Stimulated activated CD4-positive, alpha-beta T cell treated with anti-CD3 and anti-CD28 coated beads, Interleukin-1b, Interleukin-23, amount 100 ng/mL, for 24 hours (primary cell): Measurements from ENCODE around the gene GPBP1L1.

Source experiments
- DNase-seq, 4 experiments: peaks; one replicate each; pipeline ENCODE4 v3.0.0-alpha.2; 2020; ENCODE audit warnings: low read depth in 4 of 4, low spot score in 1 of 4

Gene GPBP1L1

GRCh38 chr1:45643321-45643720 lies 43.0 kb downstream of the GPBP1L1 start:
- no peak for DNase-seq

GRCh38 chr1:45640293-45640692 lies 46.0 kb downstream of the GPBP1L1 start:
- DNase-seq, result no peak

DNA sequence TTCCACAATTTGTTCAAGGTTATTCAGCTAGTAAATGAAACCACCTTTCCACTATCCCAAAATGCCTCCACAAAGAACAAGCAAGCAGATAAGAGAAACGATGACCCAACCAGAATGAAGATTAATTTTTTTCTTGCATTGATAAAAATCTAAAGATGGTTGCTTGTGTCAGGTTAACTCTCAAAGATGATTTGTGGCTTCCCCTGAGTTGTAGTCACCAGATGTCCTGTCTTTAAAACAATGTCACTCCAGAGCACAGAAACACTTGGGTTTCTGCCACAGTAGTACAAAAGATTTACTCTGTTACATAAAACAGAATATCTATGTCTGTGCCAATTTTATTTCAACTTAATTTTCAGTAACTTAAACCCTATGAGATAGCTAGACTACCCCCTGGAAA lies 51.1 kb downstream of the GPBP1L1 start:
- no peak for DNase-seq

DNA sequence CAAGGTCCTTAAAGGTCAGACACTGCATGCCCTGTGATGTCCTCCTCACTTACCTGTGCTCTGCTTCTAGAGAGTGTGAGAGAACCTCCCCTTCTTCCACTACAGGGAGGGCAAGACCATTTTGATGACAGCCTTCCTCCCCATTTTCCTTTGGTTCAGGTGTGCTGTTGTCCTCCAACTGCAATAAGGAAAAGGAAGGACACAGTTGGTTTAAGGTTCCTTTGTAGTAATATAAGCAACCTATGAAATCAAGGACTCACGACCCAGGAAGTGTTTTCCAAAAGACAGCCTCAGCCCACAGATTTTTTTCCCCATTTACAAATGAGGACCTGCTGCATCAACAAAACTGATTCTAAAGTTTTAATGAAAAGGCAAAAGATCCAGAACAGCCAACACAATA lies 55.9 kb downstream of the GPBP1L1 start:
- DNase-seq, result no peak

DNA sequence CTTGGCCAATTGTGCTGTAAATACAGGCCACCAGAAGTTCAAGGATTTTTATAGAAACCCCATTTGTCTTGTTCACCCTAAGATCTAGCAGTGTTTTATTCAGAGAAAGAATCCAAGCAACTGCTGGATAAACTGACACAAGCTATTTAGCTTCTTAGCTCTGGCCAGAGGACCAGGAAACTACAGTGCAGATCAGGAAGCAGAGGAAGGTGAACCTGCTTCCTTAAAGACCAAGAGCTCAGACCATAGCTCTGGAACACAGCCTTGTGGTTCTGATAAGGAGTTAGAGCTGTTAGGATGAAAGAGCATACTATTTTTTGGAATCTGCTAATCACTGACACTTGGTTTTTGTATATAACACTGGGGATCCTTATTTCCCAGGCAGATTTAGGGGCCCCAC lies 57.3 kb downstream of the GPBP1L1 start:
- no peak for DNase-seq

GRCh38 chr1:45623972-45624371 lies 62.4 kb downstream of the GPBP1L1 start, which contains the start of gene CCDC17:
Gene CCDC17 (minus strand): TSS chr1:45624054. CDS start chr1:45623909, 145 bp downstream.
- no peak for DNase-seq

DNA sequence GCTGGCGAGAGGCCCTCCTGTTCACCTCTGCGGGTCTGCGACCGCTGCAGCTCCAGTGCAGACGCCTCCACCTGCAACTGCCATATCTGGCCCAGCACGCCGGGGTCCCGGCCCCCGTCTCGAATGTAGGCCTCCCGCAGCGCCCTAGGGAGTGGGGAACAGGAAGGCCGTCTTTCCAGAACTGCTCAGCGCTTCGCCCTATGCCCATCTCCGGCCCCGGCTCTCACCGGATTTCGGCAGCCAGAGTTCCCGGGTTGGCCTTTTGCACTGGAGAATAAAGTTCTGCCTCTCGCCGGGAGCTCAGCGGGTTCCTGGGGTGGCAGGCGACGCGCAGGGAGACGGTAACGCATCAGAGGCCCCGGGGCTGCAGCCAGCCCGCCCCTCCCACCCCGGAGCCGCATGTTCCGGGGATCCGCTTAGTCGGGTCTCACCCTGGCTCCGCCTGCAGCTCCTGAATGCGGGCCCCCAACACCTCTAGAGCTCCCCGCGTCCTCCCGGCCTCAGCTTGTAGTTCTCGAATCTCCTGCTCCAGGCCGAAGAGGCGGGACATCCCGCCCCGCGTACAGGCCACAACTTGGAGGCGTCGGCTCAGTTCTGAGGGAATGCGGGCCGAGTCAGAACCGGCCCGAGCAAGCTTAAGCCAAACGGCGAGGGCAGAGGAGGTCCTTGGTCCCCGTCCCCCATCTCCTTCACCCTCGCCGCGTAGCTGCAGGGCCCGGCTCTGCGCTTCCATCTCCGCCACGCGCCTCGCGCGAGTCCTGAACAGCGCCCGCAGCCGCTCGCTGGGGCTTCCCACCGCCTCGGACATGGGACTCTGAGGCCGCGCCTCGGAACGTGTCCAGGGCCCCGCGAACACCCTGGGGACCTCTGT lies 63.6 kb downstream of the GPBP1L1 start:
- no peak for DNase-seq

DNA sequence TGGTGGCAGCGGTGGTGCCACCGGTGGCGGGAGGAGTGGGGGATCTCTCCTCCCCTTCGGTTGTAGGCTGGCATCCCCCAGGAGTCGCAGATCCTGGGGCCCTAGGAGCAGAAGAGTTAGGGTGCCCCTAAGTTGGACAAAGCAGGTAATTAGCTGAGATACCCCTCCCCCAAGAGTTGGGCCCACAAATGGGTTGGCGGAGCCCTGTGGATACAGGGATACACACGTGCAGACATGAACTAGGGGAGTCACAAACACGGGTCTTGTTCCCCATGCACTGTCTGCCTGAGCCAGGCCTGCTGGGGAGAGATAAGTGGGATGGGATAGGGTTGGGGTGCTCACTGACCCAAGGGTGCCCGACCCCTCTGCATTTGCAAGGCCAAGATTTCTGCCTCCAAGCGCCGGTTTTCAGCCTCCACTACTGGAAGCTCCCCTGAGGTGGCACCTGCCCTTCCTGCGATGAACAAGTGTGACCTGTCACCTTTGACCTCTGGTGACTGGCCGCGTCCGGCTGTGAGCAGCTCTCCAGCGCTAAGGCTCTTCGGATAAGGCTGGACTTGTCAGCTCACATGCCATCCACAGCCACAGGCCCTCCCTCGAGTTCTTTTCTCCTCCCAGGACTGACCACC lies 64.3 kb downstream of the GPBP1L1 start:
- no peak for DNase-seq

DNA sequence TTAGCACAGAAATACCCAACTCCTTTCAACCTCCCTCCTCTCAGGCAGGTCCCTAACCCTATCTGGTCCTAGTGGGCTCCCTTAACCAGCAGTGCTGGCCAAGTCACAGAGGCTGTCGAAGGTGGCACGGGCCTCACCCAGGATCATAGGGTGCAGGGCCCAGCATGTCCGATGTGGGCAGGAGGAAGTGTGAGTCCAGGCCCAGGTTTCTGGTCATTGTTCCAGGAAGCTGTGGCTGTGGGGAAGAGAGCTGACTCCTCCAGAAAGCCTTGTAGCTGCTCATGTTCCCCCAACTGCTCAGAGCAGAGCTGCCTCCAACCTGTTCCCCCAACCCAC lies 64.9 kb downstream of the GPBP1L1 start:
- DNase-seq, result no peak

GRCh38 chr1:45620588-45621500 lies 65.5 kb downstream of the GPBP1L1 start:
- no peak for DNase-seq

DNA sequence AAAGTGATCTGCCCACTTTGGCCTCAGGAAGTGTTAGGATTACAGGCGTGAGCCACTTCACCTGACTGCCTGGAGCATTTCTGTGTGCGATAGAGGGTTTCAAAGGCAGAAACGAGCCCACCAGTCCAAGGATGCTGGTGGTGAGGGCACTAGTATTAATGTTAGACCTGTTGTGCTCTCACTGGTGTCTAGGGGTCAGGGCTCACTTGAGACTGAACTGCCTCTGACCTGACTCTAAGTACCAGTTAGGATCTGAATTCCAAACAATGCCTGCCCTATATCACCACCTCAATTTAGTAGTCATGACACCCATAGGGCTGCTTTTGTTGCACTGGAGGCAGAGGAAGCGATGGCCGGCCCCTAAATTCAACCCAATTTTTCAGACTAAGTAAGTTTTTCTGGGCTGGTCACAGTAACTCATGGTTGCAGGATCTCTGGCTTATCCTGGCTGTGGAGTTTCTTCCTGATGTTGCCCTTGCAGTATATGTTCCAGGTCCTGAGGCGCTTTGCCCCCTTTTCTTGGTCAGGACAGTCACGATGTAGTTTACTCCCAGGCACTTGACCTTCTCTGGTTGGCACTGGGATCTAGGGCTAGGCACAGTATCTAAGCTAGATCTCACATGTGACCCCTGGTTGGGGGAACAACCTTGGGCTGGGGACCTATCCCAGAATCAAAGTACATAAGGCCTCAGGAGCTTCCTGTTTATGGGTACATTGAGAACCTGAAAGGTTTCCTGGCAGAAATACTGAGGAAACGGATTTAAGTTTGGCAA lies 67.0 kb downstream of the GPBP1L1 start:
- no peak for DNase-seq

DNA sequence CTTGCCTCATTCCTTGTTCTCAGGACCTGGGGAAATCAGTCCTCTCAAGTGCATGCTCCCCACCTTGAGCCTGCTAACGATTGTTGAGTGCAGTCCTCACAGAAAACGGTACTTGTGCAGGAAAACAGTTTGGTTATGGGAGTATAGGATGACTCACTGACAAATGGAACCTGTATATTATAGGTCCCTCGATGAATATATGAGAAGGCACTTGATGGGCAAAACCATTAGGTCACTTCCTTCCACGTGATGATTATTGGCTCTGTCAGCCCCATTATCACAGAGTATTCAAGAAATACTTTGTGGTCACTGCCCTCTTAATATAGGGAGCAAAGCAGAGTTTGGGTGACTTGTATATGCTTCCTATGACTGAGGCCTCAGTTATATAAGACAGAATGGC lies 68.7 kb downstream of the GPBP1L1 start:
- no peak for DNase-seq

DNA sequence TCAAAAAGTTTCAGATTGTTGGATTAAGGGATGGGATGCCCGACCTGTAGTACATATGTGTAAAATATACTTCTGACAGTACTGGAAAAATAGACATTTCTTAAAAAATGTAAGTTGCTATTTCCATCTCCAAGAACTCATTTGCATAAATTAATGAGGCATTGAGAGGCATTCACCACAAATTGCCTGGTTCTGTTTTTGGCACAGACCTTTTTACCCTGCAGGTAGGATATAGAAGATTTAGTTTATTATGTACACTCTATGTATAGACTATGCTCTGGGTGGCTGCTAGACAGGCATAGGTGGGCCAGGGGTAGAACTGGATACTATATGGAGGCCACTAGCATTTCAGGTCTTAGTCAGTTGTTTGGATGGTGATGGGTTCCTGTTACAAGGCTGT lies 70.4 kb downstream of the GPBP1L1 start:
- DNase-seq, result no peak

DNA sequence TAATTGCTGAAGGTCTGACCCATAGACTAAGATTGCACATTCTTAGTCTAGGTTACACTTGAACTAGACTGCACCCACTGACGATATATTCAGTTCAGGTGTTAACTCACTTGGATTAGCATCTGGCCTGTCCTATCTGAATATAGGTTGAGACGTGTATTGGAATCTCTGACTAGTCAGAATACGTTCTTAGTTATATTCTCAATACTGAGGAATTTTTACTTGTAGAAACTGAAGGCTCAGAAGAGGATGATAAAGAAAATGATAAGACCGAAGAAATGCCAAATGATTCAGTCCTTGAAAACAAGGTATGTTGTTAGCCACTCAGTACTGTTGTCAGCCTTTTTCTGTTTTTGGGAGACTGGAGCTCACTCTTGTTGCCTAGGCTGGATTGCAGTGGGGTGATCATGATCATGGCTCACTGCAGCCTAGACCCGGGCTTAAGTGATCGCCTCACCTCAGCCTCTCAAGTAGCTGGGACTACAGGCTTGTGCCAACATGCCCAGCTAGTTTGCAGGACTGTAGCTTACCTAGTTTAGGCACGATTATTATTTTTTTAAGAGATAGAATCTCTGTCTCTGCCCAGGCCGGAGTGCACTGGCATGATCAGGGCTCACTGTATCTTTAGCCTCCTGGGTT lies 73.3 kb downstream of the GPBP1L1 start:
- DNase-seq, result no peak

- DNase-seq, result no peak
Observed at GRCh38 chr1:45610589-45611226, 75.6 kb downstream of the GPBP1L1 start.

- no peak for DNase-seq
Observed at GRCh38 chr1:45608175-45609156, 77.9 kb downstream of the GPBP1L1 start.

DNA sequence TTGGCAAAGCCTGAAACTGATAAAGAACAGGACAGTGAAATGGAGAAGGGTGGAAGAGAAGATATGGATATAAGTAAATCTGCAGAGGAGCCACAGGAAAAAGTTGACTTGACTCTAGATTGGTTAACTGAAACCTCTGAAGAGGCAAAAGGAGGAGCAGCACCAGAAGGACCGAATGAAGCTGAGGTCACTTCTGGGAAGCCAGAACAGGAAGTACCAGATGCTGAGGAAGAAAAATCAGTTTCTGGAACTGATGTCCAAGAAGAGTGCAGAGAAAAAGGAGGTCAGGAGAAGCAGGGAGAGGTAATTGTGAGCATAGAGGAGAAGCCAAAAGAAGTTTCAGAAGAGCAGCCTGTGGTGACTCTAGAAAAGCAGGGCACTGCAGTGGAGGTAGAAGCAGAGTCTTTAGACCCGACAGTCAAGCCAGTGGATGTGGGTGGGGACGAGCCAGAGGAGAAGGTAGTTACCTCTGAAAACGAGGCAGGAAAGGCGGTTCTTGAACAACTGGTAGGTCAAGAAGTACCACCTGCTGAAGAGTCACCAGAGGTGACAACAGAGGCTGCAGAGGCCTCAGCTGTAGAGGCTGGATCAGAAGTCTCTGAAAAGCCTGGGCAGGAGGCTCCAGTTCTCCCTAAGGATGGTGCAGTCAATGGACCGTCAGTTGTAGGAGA lies 78.8 kb downstream of the GPBP1L1 start:
- no peak for DNase-seq

DNA sequence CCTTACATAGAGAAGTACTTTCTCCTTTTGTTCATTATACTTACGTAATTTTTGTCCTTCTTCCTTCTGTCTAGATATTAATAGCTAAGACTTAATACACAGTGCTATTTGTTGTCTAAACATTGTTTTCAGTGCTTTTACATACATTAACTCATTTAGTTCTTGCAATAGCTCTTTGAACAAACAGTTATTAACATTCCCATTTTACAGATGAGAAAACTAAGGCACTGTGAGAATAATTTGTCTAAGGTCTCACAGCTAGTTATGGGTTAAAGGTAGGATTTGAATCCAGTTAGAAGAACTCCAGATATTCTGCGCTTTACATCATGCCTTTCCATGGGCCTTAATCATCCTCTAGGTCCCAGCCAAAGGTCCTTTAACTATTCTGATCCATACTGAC lies 82.1 kb downstream of the GPBP1L1 start:
- no peak for DNase-seq
